SK-N-MC (cell line): ENCODE results near the gene MRPL39.
"Not testable (repeated sequence)": the region's sequence is repeated elsewhere in the genome, so short reads cannot be mapped to it uniquely, and the experiment has no call there.

Experiments used
- DNase-seq: peaks from one replicate; pipeline ENCODE4 v3.0.0-alpha.2; 2011; ENCODE audit warnings: low read depth, low spot score
- H3K27ac ChIP-seq: fragments of 200-600 bp; sonication (generic); 2 replicates; pipeline ENCODE4 v1.5.1; 2016; ENCODE audit warnings: mixed run types
- H3K36me3 ChIP-seq: fragments of 200-600 bp; sonication (generic); 2 replicates; pipeline ENCODE4 v1.6.1; 2017; ENCODE audit warnings: antibody characterized with exemption, low read length, mixed read lengths; ENCODE audit not compliant: insufficient read depth
- H3K4me3 ChIP-seq: fragments of 200-600 bp; sonication (generic); 2 replicates; pipeline ENCODE4 v1.5.1; 2016
- H3K9ac ChIP-seq: fragments of 200-600 bp; sonication (generic); 2 replicates; pipeline ENCODE4 v1.8.0; 2017; ENCODE audit warnings: mixed run types, mixed read lengths; ENCODE audit not compliant: insufficient read length
- H3K9me3 ChIP-seq: fragments of 200-600 bp; sonication (generic); 2 replicates; pipeline ENCODE4 v1.6.1; 2017; ENCODE audit warnings: low read depth, mild to moderate bottlenecking, antibody characterized with exemption, low read length, moderate library complexity, mixed read lengths
- EZH2 ChIP-seq: fragments of 200-600 bp; sonication (generic); IDR thresholded peaks from one replicate; pipeline ENCODE4 v1.6.1; 2017; ENCODE audit warnings: antibody characterized with exemption
- FOXP2 ChIP-seq: optimal IDR thresholded peaks from 2 replicates; pipeline ENCODE3; 2011; ENCODE audit warnings: mild to moderate bottlenecking, moderate library complexity; ENCODE audit not compliant: insufficient read depth; ENCODE audit errors: extremely low read length, control extremely low read depth
- POLR2AphosphoS5 ChIP-seq: IDR thresholded peaks from 2 replicates; pipeline ENCODE4 v1.6.1; 2012; ENCODE audit warnings: mild to moderate bottlenecking, low read depth, low read length, borderline replicate concordance

Gene MRPL39

DNA sequence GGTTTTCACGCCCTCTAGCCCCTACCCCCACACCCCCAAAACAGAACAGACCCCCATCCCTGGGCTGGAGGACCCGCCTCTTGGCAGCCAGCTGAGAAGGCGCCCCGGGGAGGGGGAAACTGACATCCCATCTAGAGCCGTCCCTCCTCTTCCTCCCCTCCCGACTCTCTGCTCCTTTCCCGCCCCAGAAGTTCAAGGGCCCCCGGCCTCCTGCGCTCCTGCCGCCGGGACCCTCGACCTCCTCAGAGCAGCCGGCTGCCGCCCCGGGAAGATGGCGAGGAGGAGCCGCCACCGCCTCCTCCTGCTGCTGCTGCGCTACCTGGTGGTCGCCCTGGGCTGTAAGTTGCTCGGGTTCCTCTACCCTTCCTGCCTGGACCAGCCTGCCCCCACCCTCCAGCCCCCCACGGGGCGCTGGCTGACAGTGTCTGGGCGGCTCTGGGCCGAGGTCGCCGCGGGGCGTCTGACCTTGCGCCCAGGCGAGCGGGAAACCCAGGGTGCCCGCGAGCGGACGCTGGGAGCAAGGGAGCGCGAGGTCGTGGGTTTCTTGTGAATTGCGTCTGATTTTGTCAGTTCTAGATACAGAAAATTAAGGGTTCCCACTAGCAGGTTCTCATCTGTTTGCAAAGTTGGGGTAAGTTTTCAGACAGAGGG, 32.4 kb upstream of the MRPL39 start:
- Histone ChIP-seq H3K36me3 (no peaks in the 10 kb centered on the region), H3K4me3 (peak overlapping the region; percentile 83), H3K9me3 (no peaks in the 10 kb centered on the region), H3K27ac (no peak overlapping the region), H3K9ac (peak overlapping the region; percentile 47)
- no peak for DNase-seq
- TF ChIP-seq POLR2AphosphoS5, result no peak
- no peak for TF ChIP-seq EZH2
- TF ChIP-seq FOXP2, result no peak

DNA sequence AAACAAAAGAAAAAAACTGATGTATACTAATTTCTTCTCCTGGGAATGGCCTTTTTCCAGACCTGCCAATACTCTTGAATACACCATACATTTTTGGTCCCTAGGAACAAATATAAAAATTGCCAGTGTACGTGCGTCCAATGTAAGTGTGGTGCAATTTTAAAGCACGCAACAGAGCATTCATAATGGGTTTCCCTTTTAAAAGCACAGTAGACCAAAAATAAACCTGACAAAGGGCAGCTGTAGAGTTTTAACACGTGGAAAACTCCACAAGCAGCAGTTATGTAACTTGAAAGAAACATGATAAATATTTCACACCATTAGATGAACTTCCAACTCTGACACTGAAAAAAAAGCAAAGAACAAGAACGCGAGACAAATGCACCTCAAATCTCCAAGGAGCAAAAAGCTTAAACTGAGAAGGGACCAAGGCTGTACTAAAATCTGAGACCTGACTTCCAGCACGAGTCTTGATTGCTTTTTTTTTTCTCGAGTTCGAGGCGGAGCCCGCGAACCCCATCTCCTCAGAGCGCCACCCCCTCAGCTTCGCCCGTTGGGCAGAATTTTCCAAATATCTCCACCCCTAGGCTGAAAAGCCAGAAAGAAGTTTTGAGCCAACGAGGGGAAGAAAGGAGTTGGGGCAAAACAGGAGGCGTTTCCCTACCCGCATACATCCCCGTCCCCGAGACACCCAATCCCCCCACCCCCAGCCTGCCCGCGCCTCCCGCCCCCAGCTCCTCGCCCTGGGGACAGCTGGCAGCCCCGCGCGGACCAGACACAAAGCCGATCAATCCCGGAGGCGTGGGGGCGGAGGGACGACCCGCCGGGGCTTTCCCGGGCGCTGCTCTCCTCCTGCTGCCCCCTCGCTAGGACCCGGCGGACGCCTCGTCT, 31.6 kb upstream of the MRPL39 start, which contains the start of gene JAM2:
TSS of gene JAM2 (plus strand) at position 599 of the 891 bp plus-strand sequence. CDS start 564 bp downstream, outside the sequence.
- Histone ChIP-seq H3K9me3 (no peaks in the 10 kb centered on the region), H3K27ac (no peak within 1 kb of the TSS), H3K36me3 (no peaks in the 10 kb centered on the region), H3K9ac (peak within 1 kb of the TSS; percentile 47), H3K4me3 (peak within 1 kb of the TSS; percentile 83)
- TF ChIP-seq POLR2AphosphoS5 (no peak), FOXP2 (no peak), EZH2 (no peak)
- DNase-seq, result no peak

DNA sequence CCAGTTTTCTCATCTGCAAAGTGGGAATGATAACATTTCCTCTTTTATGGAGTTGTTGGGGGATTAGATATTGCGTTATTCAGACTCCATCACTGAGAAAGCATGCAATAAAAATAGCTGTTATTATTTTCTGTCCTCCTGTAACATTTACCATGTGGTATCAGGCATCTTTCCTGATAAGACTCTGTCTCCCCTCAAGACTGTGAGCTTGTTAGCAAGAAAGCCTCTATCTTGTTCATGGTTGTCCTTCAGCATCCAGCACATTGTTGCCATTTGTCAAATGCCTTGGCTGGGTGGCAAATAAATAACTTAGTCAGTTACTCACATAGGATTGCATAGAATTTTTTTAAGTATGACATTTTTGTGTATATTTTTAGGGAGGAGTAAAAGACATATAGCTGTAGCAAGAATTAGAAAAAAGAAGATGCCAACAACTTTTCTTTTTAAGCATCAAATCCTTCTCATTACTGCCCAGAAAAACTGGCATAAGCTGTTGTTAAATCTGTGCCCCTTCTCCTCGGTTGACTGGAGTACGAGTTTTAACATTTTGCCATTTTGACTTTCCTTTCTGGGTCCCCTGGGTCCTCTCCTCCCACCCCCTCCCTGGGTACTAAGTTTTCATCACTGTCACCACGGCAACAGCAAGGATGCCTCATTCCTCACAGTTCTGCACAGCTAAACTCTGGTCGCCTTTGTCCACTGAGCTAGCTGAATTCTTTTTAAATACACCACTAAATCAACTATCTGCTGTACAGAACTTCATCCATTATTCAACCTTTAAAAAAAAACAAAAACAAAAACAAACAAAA, 30.8 kb upstream of the MRPL39 start:
- TF ChIP-seq POLR2AphosphoS5, result no peak
- H3K9ac ChIP-seq, result no peak overlapping the region

GRCh38 chr21:25636727-25637126, 29.4 kb upstream of the MRPL39 start:
- Histone ChIP-seq H3K4me3 (no peak overlapping the region), H3K36me3 (no peaks in the 10 kb centered on the region), H3K9ac (no peak overlapping the region), H3K27ac (no peak overlapping the region), H3K9me3 (no peaks in the 10 kb centered on the region)
- TF ChIP-seq EZH2 (no peak), POLR2AphosphoS5 (no peak), FOXP2 (no peak)
- DNase-seq, result no peak

More for the DNA sequence above, 30.8 kb upstream of the MRPL39 start:
- Histone ChIP-seq H3K9me3 (no peaks in the 10 kb centered on the region), H3K27ac (no peak overlapping the region), H3K36me3 (no peaks in the 10 kb centered on the region), H3K4me3 (no peak overlapping the region)
- no peak for DNase-seq

DNA sequence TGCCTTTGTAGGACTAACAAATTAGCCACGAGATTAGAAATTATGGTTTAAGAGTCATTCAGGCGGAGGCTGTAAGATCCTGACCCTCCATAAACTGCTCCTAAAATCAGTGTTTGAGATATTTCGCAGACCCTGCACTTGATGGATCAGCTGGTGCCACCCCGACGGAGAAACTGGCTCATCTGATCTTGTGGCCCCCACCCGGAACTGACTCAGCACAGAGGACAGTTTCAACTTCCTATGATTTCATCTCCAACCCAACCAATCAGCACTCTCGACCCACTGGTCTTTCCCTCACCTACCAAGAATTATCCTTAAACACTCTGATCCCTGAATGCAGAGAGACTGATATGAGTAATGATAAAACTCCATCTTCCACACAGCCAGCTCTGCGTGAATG, 28.0 kb upstream of the MRPL39 start:
- no peak overlapping the region for H3K4me3 ChIP-seq
- DNase-seq, result no peak
- H3K27ac ChIP-seq, result no peak overlapping the region
- no peak overlapping the region for H3K9ac ChIP-seq
- H3K9me3 ChIP-seq, result no peaks in the 10 kb centered on the region
- H3K36me3 ChIP-seq, result no peaks in the 10 kb centered on the region
- TF ChIP-seq EZH2, result no peak

DNA sequence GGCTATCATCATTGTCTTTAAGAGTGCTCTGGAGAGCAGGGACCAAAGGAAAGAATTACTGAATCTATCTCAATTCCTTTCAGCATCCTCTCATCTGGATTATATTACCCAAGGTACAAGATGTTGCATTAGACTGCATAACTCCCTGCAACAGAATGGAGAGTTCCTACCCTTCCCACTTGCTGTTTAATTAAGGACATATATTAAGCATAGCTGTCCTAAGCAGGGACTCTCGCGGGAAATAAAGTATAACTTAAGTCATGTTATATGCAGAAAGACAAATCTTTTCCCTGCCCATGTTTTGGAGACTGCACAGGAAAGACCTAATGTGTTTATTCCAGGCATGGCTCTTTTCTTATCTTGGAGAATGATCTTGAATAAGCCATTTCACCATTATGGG, 25.0 kb upstream of the MRPL39 start:
- Histone ChIP-seq H3K9me3 (no peaks in the 10 kb centered on the region), H3K36me3 (no peaks in the 10 kb centered on the region), H3K9ac (no peak overlapping the region), H3K27ac (no peak overlapping the region), H3K4me3 (no peak overlapping the region)
- TF ChIP-seq FOXP2 (no peak), POLR2AphosphoS5 (no peak)
- no peak for DNase-seq

DNA sequence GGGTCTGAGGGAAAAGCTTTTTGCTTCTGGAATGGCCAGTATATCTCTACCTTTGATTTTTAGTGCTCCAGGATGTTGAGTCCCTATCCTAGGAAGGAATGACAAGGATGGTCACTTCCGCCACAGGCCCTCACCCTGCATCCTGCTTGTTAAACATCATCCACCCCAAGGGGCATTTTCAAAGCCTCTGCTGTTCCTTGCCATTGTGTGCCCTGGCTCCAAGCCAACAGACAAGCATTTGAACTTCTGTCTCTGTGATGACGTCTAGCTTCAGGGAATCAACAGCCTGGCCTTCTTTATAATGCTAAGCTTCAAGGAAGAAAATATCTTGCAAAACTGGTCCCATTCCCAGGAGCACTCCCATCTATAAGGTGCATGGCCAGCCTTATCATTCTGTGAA, 19.5 kb upstream of the MRPL39 start:
- no peaks in the 10 kb centered on the region for H3K36me3 ChIP-seq
- no peak overlapping the region for H3K27ac ChIP-seq
- no peak overlapping the region for H3K9ac ChIP-seq
- no peaks in the 10 kb centered on the region for H3K9me3 ChIP-seq
- no peak overlapping the region for H3K4me3 ChIP-seq
- TF ChIP-seq FOXP2 (no peak), POLR2AphosphoS5 (no peak), EZH2 (no peak)
- no peak for DNase-seq

- not testable (repeated sequence) for H3K9me3 ChIP-seq, H3K4me3 ChIP-seq, DNase-seq, H3K36me3 ChIP-seq, H3K9ac ChIP-seq, H3K27ac ChIP-seq
Measured at GRCh38 chr21:25625776-25626555, 18.7 kb upstream of the MRPL39 start.
